ENCODE results near the gene ALS2.

ALS2 gene

DNA sequence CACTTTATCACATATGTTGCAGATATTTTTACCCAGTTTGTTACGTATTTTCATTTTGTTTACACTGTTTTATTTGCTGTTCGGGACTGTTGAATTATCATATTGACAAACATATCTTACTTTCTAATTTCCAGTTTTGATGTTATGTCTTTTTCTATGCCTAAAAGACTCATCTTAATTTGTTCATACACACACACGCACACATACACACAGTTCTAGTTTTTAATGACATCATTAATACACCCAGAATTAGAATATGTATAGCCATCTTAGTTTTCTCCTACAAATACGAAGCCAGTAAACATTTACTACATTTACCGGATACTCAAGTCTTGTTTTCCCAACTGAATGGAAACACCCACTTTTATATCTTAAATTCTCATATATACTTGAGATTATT lies 29.2 kb downstream of the ALS2 start:
- DNase-seq = no peak

GRCh38 chr2:201746551-201746950 lies 34.2 kb downstream of the ALS2 start:
- no peak for DNase-seq

DNA sequence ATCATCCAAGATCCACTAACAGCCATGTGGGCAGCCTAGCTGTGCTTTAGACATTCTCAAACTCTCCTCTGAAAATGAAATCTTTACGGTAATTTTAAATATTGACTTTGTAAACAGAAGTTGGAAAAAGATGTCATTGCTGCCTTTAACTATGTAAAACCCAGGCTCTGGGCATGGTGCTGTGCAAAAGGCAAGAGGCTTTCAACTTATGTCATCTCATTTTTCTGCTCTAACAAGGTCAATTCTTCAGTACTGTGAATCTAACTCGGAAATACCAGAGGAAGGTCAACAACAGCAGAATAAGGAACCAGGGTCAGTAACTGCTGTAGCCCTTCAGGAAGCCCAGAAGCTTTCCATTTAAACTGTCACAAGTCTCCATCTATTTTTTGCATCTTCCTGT lies 45.2 kb downstream of the ALS2 start:
- no peak for DNase-seq

DNA sequence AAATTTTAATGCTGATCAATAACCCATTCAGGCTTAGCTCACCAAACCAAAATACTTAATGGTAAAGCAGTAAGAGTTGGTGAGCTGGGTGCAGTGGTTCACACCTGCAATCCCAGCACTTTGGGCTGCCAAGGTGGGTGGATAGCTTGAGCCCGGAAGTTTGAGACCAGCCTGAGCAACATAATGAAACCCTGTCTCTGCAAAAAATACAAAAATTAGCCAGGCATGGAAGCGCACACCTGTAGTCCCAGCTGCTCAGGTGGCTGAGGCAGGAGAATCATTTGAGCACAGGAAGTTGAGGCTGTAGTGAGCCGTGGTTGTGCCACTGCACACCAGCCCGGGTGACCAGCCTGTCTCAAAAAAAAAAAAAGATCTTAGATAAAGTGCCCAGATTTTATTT lies 46.6 kb downstream of the ALS2 start:
- DNase-seq = no peak

DNA sequence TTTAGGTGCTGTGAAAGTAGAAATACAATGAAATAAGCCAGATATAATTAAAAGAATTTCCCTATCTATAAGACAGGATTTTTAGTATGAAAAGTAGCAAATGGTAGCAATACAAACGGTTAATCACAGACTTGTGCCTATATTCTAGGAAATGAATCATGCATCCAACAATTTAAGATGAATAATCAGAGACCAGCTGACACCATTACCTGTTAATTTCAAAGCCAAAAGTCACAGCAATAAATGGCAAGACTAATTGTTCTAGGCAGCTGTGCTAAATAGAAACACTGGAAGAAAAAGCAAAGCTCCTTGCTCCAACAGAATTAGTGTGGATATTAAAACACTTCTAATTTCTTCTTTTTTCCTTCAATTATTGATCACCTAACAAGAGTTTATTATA lies 47.2 kb downstream of the ALS2 start:
- no peak for DNase-seq

GRCh38 chr2:201730651-201731285 lies 50.0 kb downstream of the ALS2 start:
- no peak for DNase-seq

GRCh38 chr2:201715459-201715858 lies 65.3 kb downstream of the ALS2 start:
- DNase-seq = no peak

DNA sequence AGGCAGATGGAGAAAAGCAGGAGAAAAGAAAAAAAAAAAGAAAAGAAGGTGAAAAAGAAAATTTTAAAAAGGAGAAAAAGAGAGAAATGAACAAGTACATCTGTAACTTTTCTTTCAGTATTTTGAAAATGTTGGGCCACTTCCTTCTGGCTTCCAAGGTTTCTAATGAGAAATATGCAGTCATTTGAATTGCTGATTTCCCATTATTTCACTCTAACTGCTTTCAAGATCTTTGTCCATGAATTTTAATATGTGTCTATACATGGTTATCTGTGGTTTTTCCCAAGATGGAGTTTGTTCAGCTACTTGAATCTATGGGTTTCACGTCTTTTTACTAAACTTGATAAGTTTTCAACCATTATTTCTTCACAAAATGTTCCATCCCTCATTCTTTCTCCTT lies 68.0 kb downstream of the ALS2 start:
- DNase-seq = no peak

DNA sequence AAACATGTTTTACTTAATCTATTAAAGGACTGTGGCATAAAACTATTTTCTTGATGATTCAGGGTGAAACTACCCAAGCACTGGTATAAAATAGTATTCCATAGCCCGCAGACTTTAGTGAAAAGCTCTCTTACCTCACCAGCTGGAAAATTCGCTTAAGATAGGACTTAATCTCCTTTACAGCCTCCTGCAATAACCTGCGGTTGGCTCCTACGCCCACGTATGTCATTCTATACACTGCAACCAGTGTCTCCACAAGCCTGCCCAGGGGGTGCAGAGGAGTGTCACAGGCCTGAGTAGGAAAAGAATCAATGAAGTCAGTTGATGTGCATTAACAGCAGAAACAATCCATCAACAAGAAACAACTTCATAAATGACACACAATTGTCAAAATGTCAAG lies 71.0 kb downstream of the ALS2 start:
- no peak for DNase-seq

GRCh38 chr2:201709049-201709448 lies 71.7 kb downstream of the ALS2 start:
- DNase-seq = no peak

- no peak for DNase-seq
Observed at GRCh38 chr2:201707753-201708152, 73.0 kb downstream of the ALS2 start.

GRCh38 chr2:201707142-201707541 lies 73.6 kb downstream of the ALS2 start:
- no peak for DNase-seq

- DNase-seq = no peak
Observed at GRCh38 chr2:201704536-201704935, 76.2 kb downstream of the ALS2 start.

DNA sequence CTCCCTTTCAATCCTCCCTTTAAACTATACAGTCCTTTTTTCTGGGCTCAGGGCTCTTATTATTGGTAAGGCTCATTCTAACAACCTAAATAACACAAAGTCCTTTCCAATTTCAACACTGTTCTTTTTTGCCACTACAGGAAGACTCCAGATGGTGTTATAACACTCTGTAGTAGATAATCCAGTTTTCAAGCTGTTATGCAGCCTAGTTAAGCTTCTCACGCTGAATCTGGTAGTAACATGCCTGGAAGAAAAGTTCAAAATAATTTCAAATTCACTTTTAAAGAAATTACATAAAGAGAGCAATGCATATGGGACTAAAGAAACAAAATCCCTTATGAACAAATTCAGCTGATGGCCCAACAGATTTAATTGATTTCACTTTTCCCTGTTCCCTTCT lies 79.1 kb downstream of the ALS2 start:
- no peak for DNase-seq

DNA sequence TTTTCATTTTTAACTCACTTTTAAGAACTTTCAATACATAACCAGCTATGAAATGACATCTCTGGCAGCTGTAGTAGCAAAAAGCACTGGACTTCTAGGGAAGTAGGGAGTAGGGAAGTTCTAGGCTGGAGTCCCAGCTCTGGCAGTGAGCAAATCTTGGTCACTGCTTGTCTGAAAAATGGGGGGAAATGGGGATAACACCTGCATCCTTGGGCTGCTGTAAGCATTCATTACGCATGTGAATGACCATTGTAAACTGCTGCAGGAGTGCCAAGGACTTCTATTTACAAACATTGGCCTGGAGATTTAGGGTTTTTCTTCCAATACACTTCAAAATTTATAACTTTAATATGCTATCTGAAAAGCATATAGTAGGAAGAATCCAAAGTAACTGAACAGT lies 81.3 kb downstream of the ALS2 start:
- DNase-seq = no peak

DNA sequence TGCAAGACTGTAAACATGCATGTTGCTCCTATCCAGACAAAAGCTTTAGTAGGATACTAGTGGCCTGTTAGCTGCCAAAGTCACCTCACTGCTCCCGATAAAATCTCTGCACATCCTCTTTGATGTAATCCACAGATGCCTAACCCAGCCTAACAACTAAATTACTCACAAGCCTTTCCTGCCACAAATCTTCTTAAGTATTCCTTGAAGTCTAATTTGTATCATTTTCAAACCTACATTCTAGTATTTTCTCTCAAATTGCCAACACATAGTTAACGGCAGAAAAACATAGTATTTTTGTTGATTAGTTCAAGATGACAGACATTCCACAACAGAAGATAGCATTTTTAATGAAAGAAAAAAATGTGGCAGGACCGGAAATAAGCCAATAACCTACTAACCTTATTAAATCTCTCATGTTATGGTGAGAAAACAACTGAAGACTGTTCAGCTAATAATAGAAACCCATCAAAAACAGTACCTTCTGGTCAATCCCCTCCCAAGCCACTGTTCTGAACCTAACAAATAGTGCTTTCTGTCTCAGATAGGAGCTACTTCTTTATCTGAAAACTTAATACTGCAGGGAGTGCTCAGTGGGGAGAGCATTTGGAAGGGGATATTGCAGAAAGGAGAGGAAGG lies 82.0 kb downstream of the ALS2 start, which contains the start of gene MPP4:
MPP4 (minus strand) TSS at position 57 of the 639 bp plus-strand sequence. CDS start 4,690 bp downstream, outside the sequence.
- DNase-seq = no peak

DNA sequence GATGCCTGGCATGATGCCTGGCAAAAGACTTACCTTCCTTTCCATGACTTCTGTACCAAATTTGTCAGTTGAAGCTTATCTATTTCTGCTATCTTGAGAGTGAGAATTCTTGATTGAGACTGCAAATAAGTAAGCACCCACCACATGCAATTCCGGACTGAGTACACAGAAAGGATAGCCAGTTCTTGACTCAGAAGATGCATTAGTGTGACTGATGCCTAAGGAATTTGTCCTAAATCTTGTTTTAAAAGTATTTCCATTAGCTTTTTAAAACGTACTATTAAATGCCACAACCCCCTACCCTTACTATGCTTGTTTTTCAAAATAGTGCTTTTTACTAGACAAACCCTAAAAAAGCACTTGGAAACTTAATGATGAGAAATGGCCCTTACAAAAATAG lies 82.8 kb downstream of the ALS2 start:
- no peak for DNase-seq

DNA sequence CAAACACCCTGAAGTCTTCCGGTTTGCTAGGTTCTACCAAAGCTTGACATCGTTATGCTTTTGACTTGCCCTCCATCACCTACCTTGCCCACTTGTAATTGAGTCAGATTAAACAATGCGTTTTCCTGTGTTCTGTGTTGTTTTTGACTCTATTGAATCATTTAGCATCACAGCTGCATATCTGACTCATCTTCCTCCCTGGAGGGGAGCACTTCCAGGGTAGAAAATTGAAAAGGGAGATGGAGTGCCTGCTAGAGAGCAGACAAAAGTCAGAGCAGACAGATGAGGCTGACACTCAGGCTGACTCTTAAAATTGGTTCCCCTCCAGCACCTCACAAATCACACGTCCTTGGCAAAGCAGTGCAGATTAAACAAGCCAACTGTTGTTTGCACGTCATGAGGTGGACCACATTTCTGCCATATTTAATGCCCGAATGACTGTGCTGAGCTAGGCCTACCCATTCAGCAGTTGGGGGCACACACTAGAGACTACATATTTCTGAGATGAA lies 84.5 kb downstream of the ALS2 start:
- no peak for DNase-seq

GRCh38 chr2:201685156-201685555 lies 95.6 kb downstream of the ALS2 start:
- DNase-seq = no peak

DNA sequence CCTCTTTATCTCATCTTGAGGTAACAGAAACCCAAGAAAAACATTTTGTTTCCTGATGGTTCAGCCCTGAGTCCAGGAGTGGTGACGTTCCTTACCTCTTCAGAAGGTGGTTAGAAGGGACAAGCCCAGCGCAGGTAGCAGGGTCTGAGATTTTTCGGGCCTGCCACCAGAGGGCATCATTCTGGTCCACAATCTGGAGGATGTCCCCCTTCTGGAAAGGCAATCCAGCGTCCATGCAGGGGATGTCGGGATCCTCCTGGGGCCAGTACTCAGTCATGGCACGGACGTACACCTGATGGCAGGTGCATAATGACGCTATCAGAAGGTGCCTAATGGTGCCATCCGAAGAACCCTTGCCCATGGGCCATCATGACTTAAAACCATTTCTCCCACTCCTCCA lies 100.0 kb downstream of the ALS2 start:
- no peak for DNase-seq

DNA sequence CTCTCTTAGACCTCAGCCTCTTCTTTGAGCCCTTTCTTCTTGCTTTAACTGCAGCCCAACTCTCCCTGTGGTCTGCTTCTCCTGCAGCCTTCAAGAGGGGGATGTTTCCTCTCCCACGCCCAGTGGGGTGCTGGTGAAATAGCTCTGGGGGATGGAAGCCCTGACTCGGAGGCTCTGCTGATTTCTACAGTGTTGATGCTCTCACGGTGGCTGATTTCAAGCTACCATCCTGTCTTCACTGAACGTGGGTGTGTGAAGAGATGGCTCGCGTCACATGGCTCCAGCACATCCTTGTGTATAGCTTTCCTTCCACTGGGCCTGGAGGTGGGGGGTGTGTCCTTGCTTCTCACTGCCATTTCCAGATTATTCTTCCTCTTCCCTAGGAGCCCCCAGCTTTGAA lies 102.3 kb downstream of the ALS2 start:
- DNase-seq = no peak

GRCh38 chr2:201675454-201675853 lies 105.3 kb downstream of the ALS2 start:
- no peak for DNase-seq

GRCh38 chr2:201674794-201675193 lies 105.9 kb downstream of the ALS2 start:
- DNase-seq = no peak

GRCh38 chr2:201674298-201674697 lies 106.4 kb downstream of the ALS2 start:
- DNase-seq = no peak

- no peak for DNase-seq
Observed at GRCh38 chr2:201673546-201673945, 107.2 kb downstream of the ALS2 start.

All from CD4-positive, alpha-beta T cell treated with Interferon gamma for 1 hour (primary cell).